B cell (primary cell): ENCODE measurements around the gene LYRM7. TPM values are rescaled to one million over a fixed set of nuclear protein-coding genes. Genes with fewer than 3 reads are reported as not detected.

Experiments
- ATAC-seq: fragments of 200-7000 bp; cut with Tn5 transposase; one replicate; pipeline ENCODE4 v1.10.0; 2021; ENCODE audit warnings: low read depth, mild to moderate bottlenecking, moderate number of reproducible peaks, moderate library complexity
- CTCF ChIA-PET: fragments of 350-600 bp; sonication (Branson Sonifier 250); formaldehyde crosslinking; loops from one replicate; lab custom pipeline; 2021; ENCODE audit warnings: antibody characterized with exemption, inconsistent platforms; lab: Charles Lee
- POLR2A ChIA-PET: fragments of 350-600 bp; sonication (Branson Sonifier 250); formaldehyde crosslinking; loops from one replicate; lab custom pipeline; 2021; ENCODE audit warnings: antibody characterized with exemption; lab: Charles Lee
- DNase-seq: peaks from one replicate; pipeline ENCODE4 v3.0.0; 2013
- H2AFZ ChIP-seq: 2 replicates; pipeline ENCODE4 v1.6.1; 2012; ENCODE audit warnings: mild to moderate bottlenecking, low read depth, low read length; ENCODE audit not compliant: insufficient read depth, poor library complexity, severe bottlenecking
- H3K27ac ChIP-seq, 2 donors: 1 replicate in 1 of 2; 2 replicates in 1 of 2; pipeline ENCODE4 v1.5.1; 2012 to 2013; ENCODE audit warnings: low read length in 2 of 2, mild to moderate bottlenecking in 2 of 2, moderate library complexity in 1 of 2
- H3K27me3 ChIP-seq, 4 experiments: fragments of 200-600 bp in 1 of 4; sonication (generic) in 1 of 4; replicated peaks in 1 of 4; 1 replicate in 2 of 4; 2 replicates in 2 of 4; pipeline versions ENCODE4 v1.6.1 to v1.7.0; 2013 to 2016; ENCODE audit warnings: low read length in 3 of 4, mild to moderate bottlenecking in 2 of 4, mixed read lengths in 1 of 4, moderate library complexity in 1 of 4; ENCODE audit not compliant: insufficient read depth in 4 of 4, control insufficient read depth in 3 of 4; ENCODE audit errors: control extremely low read depth in 1 of 4
- H3K36me3 ChIP-seq, 2 experiments: replicated peaks in 1 of 2; 1 replicate in 1 of 2; 2 replicates in 1 of 2; pipeline versions ENCODE4 v1.6.1 to v1.7.1; 2013; ENCODE audit warnings: low read length in 1 of 2; ENCODE audit not compliant: insufficient read depth in 2 of 2, control insufficient read depth in 1 of 2; ENCODE audit errors: control extremely low read depth in 1 of 2, extremely low read depth in 1 of 2
- H3K4me1 ChIP-seq, 2 donors: fragments of 200-600 bp in 1 of 2; sonication (generic) in 1 of 2; 1 replicate in 1 of 2; 2 replicates in 1 of 2; pipeline versions ENCODE4 v1.5.1 to v1.6.1; 2013 to 2017; ENCODE audit warnings: low read length in 2 of 2; ENCODE audit not compliant: control insufficient read depth in 2 of 2, insufficient read depth in 2 of 2
- H3K4me2 ChIP-seq: replicated peaks from 2 replicates; pipeline ENCODE3; 2012; ENCODE audit warnings: mild to moderate bottlenecking, low read depth, low read length; ENCODE audit not compliant: poor library complexity, severe bottlenecking
- H3K4me3 ChIP-seq, 5 experiments: fragments of 200-600 bp in 1 of 5; sonication (generic) in 1 of 5; 1 replicate in 3 of 5; 2 replicates in 2 of 5; pipeline versions ENCODE4 v1.5.1 to v1.7.0; 2011 to 2016; ENCODE audit warnings: low read length in 4 of 5, mild to moderate bottlenecking in 4 of 5, low read depth in 2 of 5, control low read depth in 1 of 5, moderate library complexity in 1 of 5; ENCODE audit not compliant: insufficient read depth in 1 of 5; ENCODE audit errors: control extremely low read depth in 1 of 5, extremely low read depth in 1 of 5
- H3K79me2 ChIP-seq: fragments of 200-600 bp; sonication (generic); one replicate; pipeline ENCODE4 v1.6.0; 2016; ENCODE audit warnings: low read length; ENCODE audit not compliant: control insufficient read depth, insufficient read depth
- H3K9ac ChIP-seq: fragments of 200-600 bp; sonication (generic); 2 replicates; pipeline ENCODE4 v1.6.1; 2017; ENCODE audit warnings: mild to moderate bottlenecking, low read length, moderate library complexity
- H3K9me3 ChIP-seq, 3 donors: one replicate each; pipeline versions ENCODE4 v1.6.1 to v1.7.1; 2013; ENCODE audit warnings: low read length in 2 of 3; ENCODE audit not compliant: control insufficient read depth in 2 of 3, insufficient read depth in 1 of 3; ENCODE audit errors: control extremely low read depth in 1 of 3
- H4K20me1 ChIP-seq: 2 replicates; pipeline ENCODE4 v1.6.0; 2012; ENCODE audit warnings: mild to moderate bottlenecking, low read length; ENCODE audit not compliant: insufficient read depth, control insufficient read depth, poor library complexity, severe bottlenecking
- H3K27ac Mint-ChIP-seq: one replicate; pipeline ENCODE4 v1.8.0; 2021; ENCODE audit warnings: mixed read lengths
- H3K27me3 Mint-ChIP-seq: one replicate; pipeline ENCODE4 v1.8.0; 2021; ENCODE audit warnings: mixed read lengths
- H3K4me1 Mint-ChIP-seq: one replicate; pipeline ENCODE4 v1.8.0; 2021; ENCODE audit warnings: mixed read lengths
- H3K4me3 Mint-ChIP-seq: one replicate; pipeline ENCODE4 v1.8.0; 2021; ENCODE audit warnings: mixed read lengths
- H3K9me3 Mint-ChIP-seq: one replicate; pipeline ENCODE4 v1.8.0; 2022; ENCODE audit warnings: mixed read lengths; ENCODE audit not compliant: insufficient read depth
- EZH2 ChIP-seq: IDR thresholded peaks from 2 replicates; pipeline ENCODE4 v1.6.1; 2012; ENCODE audit warnings: borderline replicate concordance, low read depth, mild to moderate bottlenecking, moderate library complexity, low read length; ENCODE audit not compliant: insufficient read depth, poor library complexity, severe bottlenecking
- WGBS: methylation state at CpG from one replicate; pipeline ENCODE4 v1.1.5; 2013; ENCODE audit warnings: missing lambda C conversion rate; ENCODE audit not compliant: insufficient coverage; 5-methylcytosine and 5-hydroxymethylcytosine counted together
- intact Hi-C: fragments of 100-400 bp; cut with micrococcal nuclease; formaldehyde crosslinking; loops from one replicate; pipeline ENCODE4 v1.10.0; 2022
- polyA plus RNA-seq: library from polyadenylated mRNA; depleted of rRNA; stranded (reverse); fragments of >200 nt; gene quantifications from 2 replicates; pipeline ENCODE4 v1.2.3, GENCODE V29; 2012
- total RNA-seq, 2 donors: library from RNA; stranded (reverse); fragments of 120-200 nt in 1 of 2; gene quantifications; 1 replicate in 1 of 2; 2 replicates in 1 of 2; pipeline versions ENCODE4 v1.2.3 to v1.2.4, GENCODE V29; 2013 to 2022
- TF ChIP-seq, protein P1 (sequence below): fragments of 200-600 bp; IDR thresholded peaks from one replicate; pipeline ENCODE4 v1.8.0; 2022; ENCODE audit warnings: antibody characterized with exemption, mild to moderate bottlenecking

LYRM7 gene
- total and polyA plus RNA-seq, 2 donors (not counting 1 experiment from before 2014, with no cell fraction given), result 2.7 to 12.3 TPM

DNA sequence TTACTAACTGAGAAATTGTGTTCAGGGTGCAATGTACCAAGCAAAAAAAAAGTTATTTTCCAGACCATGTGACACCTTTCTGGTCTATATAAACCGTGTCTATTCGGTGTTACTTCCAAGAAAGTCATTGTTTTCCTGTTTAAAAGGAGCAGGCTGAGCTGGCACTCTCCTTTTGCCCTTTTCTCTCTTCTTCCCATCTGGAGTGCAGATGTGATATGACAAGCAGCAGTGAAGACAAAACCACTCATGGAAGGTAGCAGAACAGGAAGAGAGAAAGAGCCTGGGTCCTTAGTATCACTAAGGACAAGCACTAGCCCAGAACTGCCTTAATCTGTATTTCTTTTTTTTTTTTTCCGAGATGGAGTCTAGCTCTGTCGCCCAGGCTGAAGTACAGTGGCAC lies 25.6 kb downstream of the LYRM7 start:
- no peak overlapping the region for H3K4me2 ChIP-seq
- H3K9me3 ChIP-seq, result no peaks in the 10 kb centered on the region
- no peaks in the 10 kb centered on the region for H3K79me2 ChIP-seq
- H3K4me1 ChIP-seq, result no peaks in the 10 kb centered on the region
- H3K4me3 Mint-ChIP-seq, result no peak overlapping the region
- H3K4me3 ChIP-seq, result no peak overlapping the region
- H2AFZ ChIP-seq, result no peak overlapping the region
- no peaks in the 10 kb centered on the region for H3K27me3 Mint-ChIP-seq
- POLR2A ChIA-PET, result interaction anchor here (0.7 kb wide), 1 partner anchor 53 kb away, joined by 5 read pairs; no protein-coding TSS in a partner anchor
- peaks cover 2% of the 10 kb centered on the region for H3K4me1 Mint-ChIP-seq
- DNase-seq, result no peak
- CTCF ChIA-PET, result interaction anchor here (0.8 kb wide), 1 partner anchor 13 kb away, joined by 3 read pairs; no protein-coding TSS in a partner anchor
- H3K9ac ChIP-seq, result no peak overlapping the region
- H3K27ac Mint-ChIP-seq, result peak overlapping the region; percentile 11
- no peaks in the 10 kb centered on the region for H3K9me3 Mint-ChIP-seq
- H4K20me1 ChIP-seq, result no peaks in the 10 kb centered on the region
- no peak overlapping the region for H3K27ac ChIP-seq
- intact Hi-C loops, result no loop called here
- WGBS, result 93% methylated on average over 4 of the region's 4 CpGs
- no peaks in the 10 kb centered on the region for H3K27me3 ChIP-seq
- TF ChIP-seq, protein P1, sequence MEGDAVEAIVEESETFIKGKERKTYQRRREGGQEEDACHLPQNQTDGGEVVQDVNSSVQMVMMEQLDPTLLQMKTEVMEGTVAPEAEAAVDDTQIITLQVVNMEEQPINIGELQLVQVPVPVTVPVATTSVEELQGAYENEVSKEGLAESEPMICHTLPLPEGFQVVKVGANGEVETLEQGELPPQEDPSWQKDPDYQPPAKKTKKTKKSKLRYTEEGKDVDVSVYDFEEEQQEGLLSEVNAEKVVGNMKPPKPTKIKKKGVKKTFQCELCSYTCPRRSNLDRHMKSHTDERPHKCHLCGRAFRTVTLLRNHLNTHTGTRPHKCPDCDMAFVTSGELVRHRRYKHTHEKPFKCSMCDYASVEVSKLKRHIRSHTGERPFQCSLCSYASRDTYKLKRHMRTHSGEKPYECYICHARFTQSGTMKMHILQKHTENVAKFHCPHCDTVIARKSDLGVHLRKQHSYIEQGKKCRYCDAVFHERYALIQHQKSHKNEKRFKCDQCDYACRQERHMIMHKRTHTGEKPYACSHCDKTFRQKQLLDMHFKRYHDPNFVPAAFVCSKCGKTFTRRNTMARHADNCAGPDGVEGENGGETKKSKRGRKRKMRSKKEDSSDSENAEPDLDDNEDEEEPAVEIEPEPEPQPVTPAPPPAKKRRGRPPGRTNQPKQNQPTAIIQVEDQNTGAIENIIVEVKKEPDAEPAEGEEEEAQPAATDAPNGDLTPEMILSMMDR, result no peak
- no peak for TF ChIP-seq EZH2
- peaks cover 0 to 6% of the 10 kb centered on the region in 2 experiments for H3K36me3 ChIP-seq
- no peak for ATAC-seq

GRCh38 chr5:131198625-131199024 lies 27.9 kb downstream of the LYRM7 start:
- intact Hi-C loops, result no loop called here
- WGBS, result no CpG with 5 or more reads among the region's 5 CpGs
- no peak overlapping the region for H3K4me3 ChIP-seq
- H3K36me3 ChIP-seq, result peaks cover 0 to 6% of the 10 kb centered on the region in 2 experiments
- H2AFZ ChIP-seq, result no peak overlapping the region
- no peaks in the 10 kb centered on the region for H3K27me3 Mint-ChIP-seq
- no peaks in the 10 kb centered on the region for H4K20me1 ChIP-seq
- POLR2A ChIA-PET, result no interaction called here
- no peaks in the 10 kb centered on the region for H3K79me2 ChIP-seq
- no peak overlapping the region for H3K9ac ChIP-seq
- H3K4me3 Mint-ChIP-seq, result no peak overlapping the region
- CTCF ChIA-PET, result interaction anchor here (0.9 kb wide), 1 partner anchor 9 kb away, joined by 3 read pairs; no protein-coding TSS in a partner anchor
- TF ChIP-seq EZH2, result no peak
- TF ChIP-seq, protein P1, result no peak
- no peaks in the 10 kb centered on the region for H3K4me1 ChIP-seq
- H3K27ac ChIP-seq, result no peak overlapping the region
- no peak overlapping the region for H3K27ac Mint-ChIP-seq
- no peaks in the 10 kb centered on the region for H3K9me3 ChIP-seq
- DNase-seq, result no peak
- no peaks in the 10 kb centered on the region for H3K9me3 Mint-ChIP-seq
- ATAC-seq, result no peak
- H3K4me2 ChIP-seq, result no peak overlapping the region
- H3K27me3 ChIP-seq, result no peaks in the 10 kb centered on the region
- H3K4me1 Mint-ChIP-seq, result peaks cover 2% of the 10 kb centered on the region
